Measurements from ENCODE around the gene CFAP20DC. TPM values are rescaled to one million over a fixed set of nuclear protein-coding genes. Genes with fewer than 3 reads are reported as not detected.

The CFAP20DC gene
- total RNA-seq, 1 donor = 7.3 TPM

DNA sequence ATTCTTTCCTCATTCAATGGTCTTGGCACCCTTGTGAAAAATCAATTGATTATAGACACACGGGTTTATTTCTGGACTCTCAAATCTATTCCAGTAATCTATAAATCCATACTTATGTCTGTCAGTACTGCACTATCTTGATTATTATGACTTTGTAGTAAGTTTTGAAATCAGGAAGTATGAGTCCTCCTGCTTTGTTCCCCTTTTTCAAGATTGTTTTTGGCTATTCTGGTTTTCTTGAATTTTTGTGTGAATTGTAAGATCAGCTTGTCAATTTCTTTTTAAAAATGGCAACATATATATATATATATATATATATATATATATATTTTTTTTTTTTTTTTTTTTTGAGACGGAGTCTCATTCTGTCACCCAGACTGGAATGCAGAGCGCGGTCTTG, 32.3 kb upstream of the CFAP20DC start:
- TF ChIP-seq, protein P1, sequence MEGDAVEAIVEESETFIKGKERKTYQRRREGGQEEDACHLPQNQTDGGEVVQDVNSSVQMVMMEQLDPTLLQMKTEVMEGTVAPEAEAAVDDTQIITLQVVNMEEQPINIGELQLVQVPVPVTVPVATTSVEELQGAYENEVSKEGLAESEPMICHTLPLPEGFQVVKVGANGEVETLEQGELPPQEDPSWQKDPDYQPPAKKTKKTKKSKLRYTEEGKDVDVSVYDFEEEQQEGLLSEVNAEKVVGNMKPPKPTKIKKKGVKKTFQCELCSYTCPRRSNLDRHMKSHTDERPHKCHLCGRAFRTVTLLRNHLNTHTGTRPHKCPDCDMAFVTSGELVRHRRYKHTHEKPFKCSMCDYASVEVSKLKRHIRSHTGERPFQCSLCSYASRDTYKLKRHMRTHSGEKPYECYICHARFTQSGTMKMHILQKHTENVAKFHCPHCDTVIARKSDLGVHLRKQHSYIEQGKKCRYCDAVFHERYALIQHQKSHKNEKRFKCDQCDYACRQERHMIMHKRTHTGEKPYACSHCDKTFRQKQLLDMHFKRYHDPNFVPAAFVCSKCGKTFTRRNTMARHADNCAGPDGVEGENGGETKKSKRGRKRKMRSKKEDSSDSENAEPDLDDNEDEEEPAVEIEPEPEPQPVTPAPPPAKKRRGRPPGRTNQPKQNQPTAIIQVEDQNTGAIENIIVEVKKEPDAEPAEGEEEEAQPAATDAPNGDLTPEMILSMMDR (IDR thresholded peaks at IDR 0.05; ENCODE audit: insufficient read depth, low read length) = no peak
- H3K4me3 ChIP-seq (ENCODE audit: low read depth, low read length) = no peak overlapping the region
- DNase-seq (ENCODE audit: low read depth) = no peak

DNA sequence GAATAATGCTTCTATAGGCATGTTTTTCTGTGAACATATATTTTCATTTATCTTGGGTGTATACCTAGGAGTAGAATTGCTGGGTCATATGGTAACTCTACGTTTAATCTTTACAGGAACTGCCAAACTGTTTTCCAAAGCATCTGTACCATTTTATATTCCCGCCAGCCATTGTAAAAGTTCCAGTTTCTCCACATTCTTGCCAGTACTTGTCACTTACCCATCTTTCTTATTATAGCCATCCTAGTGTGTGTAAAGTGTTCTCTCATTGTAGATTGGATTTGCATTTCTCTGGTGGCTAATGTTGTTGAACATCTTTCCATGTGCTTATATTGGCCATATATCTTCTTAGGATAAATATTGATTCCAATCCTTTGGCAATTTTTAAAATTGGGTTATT, 31.2 kb upstream of the CFAP20DC start:
- H3K4me3 ChIP-seq (ENCODE audit: low read depth, low read length) = no peak overlapping the region
- TF ChIP-seq, protein P1 (IDR thresholded peaks at IDR 0.05; ENCODE audit: insufficient read depth, low read length) = no peak
- DNase-seq (ENCODE audit: low read depth) = no peak

DNA sequence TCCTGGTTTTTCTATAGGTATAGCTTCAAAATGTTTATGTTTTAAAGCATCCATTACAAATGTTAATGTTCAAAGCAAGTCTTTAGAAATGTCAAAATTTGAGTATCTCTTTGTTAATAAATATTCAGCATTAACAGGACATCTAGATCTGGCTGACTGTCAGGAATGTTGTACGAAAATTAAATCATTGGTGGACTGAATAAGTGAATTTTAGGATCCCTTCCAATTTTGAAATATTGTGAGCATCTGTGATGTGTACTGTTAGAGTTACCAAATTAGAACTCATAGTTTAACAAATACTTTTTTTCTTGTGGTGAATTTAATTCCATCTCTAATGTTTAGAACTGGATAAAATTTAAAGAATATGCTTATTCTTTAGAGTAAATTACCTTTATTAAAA, 30.1 kb upstream of the CFAP20DC start:
- H3K4me3 ChIP-seq (ENCODE audit: low read depth, low read length) = no peak overlapping the region
- TF ChIP-seq, protein P1 (IDR thresholded peaks at IDR 0.05; ENCODE audit: insufficient read depth, low read length) = no peak
- no peak for DNase-seq (ENCODE audit: low read depth)

DNA sequence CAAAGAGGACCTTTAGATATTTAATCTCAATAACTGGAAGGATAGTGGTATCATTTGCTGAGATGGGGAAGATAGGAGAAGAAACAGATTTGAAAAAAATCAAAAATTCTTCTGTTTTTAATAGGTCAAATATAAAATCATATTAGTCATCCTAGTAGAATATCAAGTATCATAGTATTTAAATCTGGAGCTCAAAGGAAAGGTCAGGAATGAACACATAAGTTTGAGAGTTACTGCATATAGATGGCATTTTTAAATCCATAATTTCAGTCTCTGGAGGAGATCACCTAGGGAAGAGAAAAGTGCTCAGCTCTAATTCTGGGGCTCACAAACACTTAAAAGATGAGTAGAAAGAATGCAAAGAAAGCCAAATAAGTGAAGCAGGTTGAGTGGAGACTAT, 24.9 kb upstream of the CFAP20DC start:
- H3K4me3 ChIP-seq (ENCODE audit: low read depth, low read length) = no peak overlapping the region
- TF ChIP-seq, protein P1 (IDR thresholded peaks at IDR 0.05; ENCODE audit: insufficient read depth, low read length) = no peak
- no peak for DNase-seq (ENCODE audit: low read depth)

DNA sequence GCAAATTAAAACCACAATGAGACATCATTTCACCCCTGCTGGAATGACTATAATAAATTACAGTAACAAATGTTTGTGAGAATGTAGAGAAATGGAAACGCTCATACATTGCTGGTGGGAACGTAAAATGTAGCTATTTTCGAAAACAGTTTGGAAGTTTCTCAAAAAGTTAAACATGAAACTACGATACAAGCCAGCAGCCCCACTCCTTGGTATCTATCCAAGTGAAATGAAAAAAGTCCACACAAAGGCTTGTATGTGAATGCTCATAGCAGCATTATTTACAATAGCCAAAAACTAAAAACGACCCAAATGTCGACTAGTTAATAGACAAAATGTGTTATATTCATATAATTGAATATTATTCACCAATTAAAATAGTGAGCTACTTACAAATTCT, 22.9 kb upstream of the CFAP20DC start:
- TF ChIP-seq, protein P1 (IDR thresholded peaks at IDR 0.05; ENCODE audit: insufficient read depth, low read length) = no peak
- no peak overlapping the region for H3K4me3 ChIP-seq (ENCODE audit: low read depth, low read length)
- peak; percentile 9 for DNase-seq (ENCODE audit: low read depth)

DNA sequence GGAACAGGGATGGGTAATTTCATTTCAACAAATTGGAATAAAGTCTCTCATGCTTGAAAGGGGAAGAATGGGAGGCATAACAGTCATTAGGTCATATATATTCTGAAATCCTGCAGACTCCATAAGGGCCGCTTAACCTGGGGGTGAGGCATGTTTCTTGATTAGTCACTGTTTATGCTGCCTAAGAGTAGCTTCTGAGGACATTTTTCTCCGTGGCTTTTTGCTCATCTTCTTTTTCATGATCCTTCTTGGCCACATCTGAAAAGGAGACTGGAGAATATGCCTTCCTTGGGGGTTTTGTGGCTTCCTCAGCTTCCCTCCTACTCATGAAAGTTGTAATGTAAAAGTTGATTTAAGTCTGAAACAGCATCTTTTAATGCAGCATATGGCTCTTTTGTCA, 20.0 kb upstream of the CFAP20DC start:
- TF ChIP-seq, protein P1 (IDR thresholded peaks at IDR 0.05; ENCODE audit: insufficient read depth, low read length) = no peak
- no peak for DNase-seq (ENCODE audit: low read depth)
- H3K4me3 ChIP-seq (ENCODE audit: low read depth, low read length) = no peak overlapping the region

DNA sequence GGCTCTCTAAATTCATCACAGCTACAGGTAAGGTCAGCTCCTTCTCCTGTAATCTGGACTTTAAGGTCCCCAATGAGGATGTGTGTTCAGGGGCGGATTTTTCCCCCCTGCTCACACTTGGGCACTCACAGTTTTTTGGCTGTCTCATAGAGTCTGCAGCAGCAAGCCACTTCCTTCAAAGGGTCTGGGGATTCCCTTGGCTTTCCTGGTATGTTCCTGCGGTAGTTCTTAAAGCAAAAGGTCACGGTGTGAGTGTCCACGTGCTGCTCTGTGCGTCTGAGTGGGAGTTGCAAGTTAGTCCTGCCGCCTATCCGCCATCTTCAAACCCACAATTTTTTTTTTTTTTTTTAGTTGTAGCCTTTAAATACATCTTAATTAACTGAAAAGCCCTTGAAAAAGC, 15.4 kb upstream of the CFAP20DC start:
- H3K4me3 ChIP-seq (ENCODE audit: low read depth, low read length) = no peak overlapping the region
- TF ChIP-seq, protein P1 (IDR thresholded peaks at IDR 0.05; ENCODE audit: insufficient read depth, low read length) = no peak
- DNase-seq (ENCODE audit: low read depth) = no peak
